ENCODE data around the gene SLC39A3.

SLC39A3 gene

GRCh38 chr19:2756921-2757881 lies 17.4 kb upstream of the SLC39A3 start:
- H3K36me3 ChIP-seq (ENCODE audit: control insufficient read depth, insufficient read depth, low read length) = peaks cover 84% of the 10 kb centered on the region

GRCh38 chr19:2756477-2756876 lies 16.7 kb upstream of the SLC39A3 start:
- Histone ChIP-seq H3K36me3 (ENCODE audit: control insufficient read depth, insufficient read depth, low read length) (peaks cover 80% of the 10 kb centered on the region), H3K9me3 (ENCODE audit: control insufficient read depth, insufficient read depth, low read length) (no peaks in the 10 kb centered on the region), H3K27me3 (ENCODE audit: control insufficient read depth, insufficient read depth, low read length) (no peaks in the 10 kb centered on the region), H3K4me1 (ENCODE audit: control insufficient read depth, insufficient read depth, low read length) (no peaks in the 10 kb centered on the region), H3K9ac (ENCODE audit: low read depth, low read length) (no peak overlapping the region), H3K4me3 (ENCODE audit: low read depth, low read length) (no peak overlapping the region), H3K27ac (ENCODE audit: low read depth, low read length) (no peak overlapping the region)

More at GRCh38 chr19:2756921-2757881, 17.4 kb upstream of the SLC39A3 start:
- Histone ChIP-seq H3K27me3 (ENCODE audit: control insufficient read depth, insufficient read depth, low read length) (no peaks in the 10 kb centered on the region), H3K9me3 (ENCODE audit: control insufficient read depth, insufficient read depth, low read length) (no peaks in the 10 kb centered on the region), H3K9ac (ENCODE audit: low read depth, low read length) (no peak overlapping the region), H3K4me3 (ENCODE audit: low read depth, low read length) (no peak overlapping the region), H3K27ac (ENCODE audit: low read depth, low read length) (no peak overlapping the region), H3K4me1 (ENCODE audit: control insufficient read depth, insufficient read depth, low read length) (no peaks in the 10 kb centered on the region)

- peaks cover 73% of the 10 kb centered on the region for H3K36me3 ChIP-seq (ENCODE audit: control insufficient read depth, insufficient read depth, low read length)
- H3K9ac ChIP-seq (ENCODE audit: low read depth, low read length) = no peak overlapping the region
- H3K27ac ChIP-seq (ENCODE audit: low read depth, low read length) = no peak overlapping the region
- no peaks in the 10 kb centered on the region for H3K4me1 ChIP-seq (ENCODE audit: control insufficient read depth, insufficient read depth, low read length)
- no peak overlapping the region for H3K4me3 ChIP-seq (ENCODE audit: low read depth, low read length)
- no peaks in the 10 kb centered on the region for H3K27me3 ChIP-seq (ENCODE audit: control insufficient read depth, insufficient read depth, low read length)
- no peaks in the 10 kb centered on the region for H3K9me3 ChIP-seq (ENCODE audit: control insufficient read depth, insufficient read depth, low read length)
These were observed 16.0 kb upstream of the SLC39A3 start for GRCh38 chr19:2755811-2756210.

GRCh38 chr19:2755448-2755705 lies 15.6 kb upstream of the SLC39A3 start:
- Histone ChIP-seq H3K36me3 (ENCODE audit: control insufficient read depth, insufficient read depth, low read length) (peaks cover 69% of the 10 kb centered on the region), H3K4me3 (ENCODE audit: low read depth, low read length) (no peak overlapping the region), H3K4me1 (ENCODE audit: control insufficient read depth, insufficient read depth, low read length) (no peaks in the 10 kb centered on the region), H3K9me3 (ENCODE audit: control insufficient read depth, insufficient read depth, low read length) (no peaks in the 10 kb centered on the region), H3K9ac (ENCODE audit: low read depth, low read length) (no peak overlapping the region), H3K27ac (ENCODE audit: low read depth, low read length) (no peak overlapping the region), H3K27me3 (ENCODE audit: control insufficient read depth, insufficient read depth, low read length) (no peaks in the 10 kb centered on the region)

GRCh38 chr19:2754659-2755447 lies 15.0 kb upstream of the SLC39A3 start:
- Histone ChIP-seq H3K36me3 (ENCODE audit: control insufficient read depth, insufficient read depth, low read length) (peaks cover 67% of the 10 kb centered on the region), H3K9me3 (ENCODE audit: control insufficient read depth, insufficient read depth, low read length) (no peaks in the 10 kb centered on the region), H3K4me1 (ENCODE audit: control insufficient read depth, insufficient read depth, low read length) (no peaks in the 10 kb centered on the region), H3K27ac (ENCODE audit: low read depth, low read length) (no peak overlapping the region), H3K4me3 (ENCODE audit: low read depth, low read length) (no peak overlapping the region), H3K9ac (ENCODE audit: low read depth, low read length) (no peak overlapping the region), H3K27me3 (ENCODE audit: control insufficient read depth, insufficient read depth, low read length) (no peaks in the 10 kb centered on the region)

- peaks cover 36% of the 10 kb centered on the region for H3K36me3 ChIP-seq (ENCODE audit: control insufficient read depth, insufficient read depth, low read length)
- H3K27ac ChIP-seq (ENCODE audit: low read depth, low read length) = no peak overlapping the region
- H3K4me1 ChIP-seq (ENCODE audit: control insufficient read depth, insufficient read depth, low read length) = no peaks in the 10 kb centered on the region
- no peaks in the 10 kb centered on the region for H3K9me3 ChIP-seq (ENCODE audit: control insufficient read depth, insufficient read depth, low read length)
- H3K4me3 ChIP-seq (ENCODE audit: low read depth, low read length) = no peak overlapping the region
- no peak overlapping the region for H3K9ac ChIP-seq (ENCODE audit: low read depth, low read length)
- H3K27me3 ChIP-seq (ENCODE audit: control insufficient read depth, insufficient read depth, low read length) = no peaks in the 10 kb centered on the region
These were observed 11.6 kb upstream of the SLC39A3 start for GRCh38 chr19:2751438-2751830.

- Histone ChIP-seq H3K36me3 (ENCODE audit: control insufficient read depth, insufficient read depth, low read length) (peaks cover 31% of the 10 kb centered on the region), H3K4me3 (ENCODE audit: low read depth, low read length) (no peak overlapping the region), H3K4me1 (ENCODE audit: control insufficient read depth, insufficient read depth, low read length) (no peaks in the 10 kb centered on the region), H3K9me3 (ENCODE audit: control insufficient read depth, insufficient read depth, low read length) (no peaks in the 10 kb centered on the region), H3K27ac (ENCODE audit: low read depth, low read length) (no peak overlapping the region), H3K9ac (ENCODE audit: low read depth, low read length) (no peak overlapping the region), H3K27me3 (ENCODE audit: control insufficient read depth, insufficient read depth, low read length) (no peaks in the 10 kb centered on the region)
These were observed 11.1 kb upstream of the SLC39A3 start for GRCh38 chr19:2750808-2751437.

- Histone ChIP-seq H3K9ac (ENCODE audit: low read depth, low read length) (no peak overlapping the region), H3K27me3 (ENCODE audit: control insufficient read depth, insufficient read depth, low read length) (no peaks in the 10 kb centered on the region), H3K4me3 (ENCODE audit: low read depth, low read length) (no peak overlapping the region), H3K9me3 (ENCODE audit: control insufficient read depth, insufficient read depth, low read length) (no peaks in the 10 kb centered on the region), H3K4me1 (ENCODE audit: control insufficient read depth, insufficient read depth, low read length) (no peaks in the 10 kb centered on the region), H3K36me3 (ENCODE audit: control insufficient read depth, insufficient read depth, low read length) (no peaks in the 10 kb centered on the region), H3K27ac (ENCODE audit: low read depth, low read length) (no peak overlapping the region)
These were observed 7.5 kb upstream of the SLC39A3 start for GRCh38 chr19:2747349-2747748.

- Histone ChIP-seq H3K9me3 (ENCODE audit: control insufficient read depth, insufficient read depth, low read length) (no peaks in the 10 kb centered on the region), H3K27me3 (ENCODE audit: control insufficient read depth, insufficient read depth, low read length) (no peaks in the 10 kb centered on the region), H3K36me3 (ENCODE audit: control insufficient read depth, insufficient read depth, low read length) (no peaks in the 10 kb centered on the region), H3K9ac (ENCODE audit: low read depth, low read length) (no peak overlapping the region), H3K4me3 (ENCODE audit: low read depth, low read length) (no peak overlapping the region), H3K4me1 (ENCODE audit: control insufficient read depth, insufficient read depth, low read length) (no peaks in the 10 kb centered on the region), H3K27ac (ENCODE audit: low read depth, low read length) (no peak overlapping the region)
These were observed 4.3 kb upstream of the SLC39A3 start for GRCh38 chr19:2744113-2744512.

- no peaks in the 10 kb centered on the region for H3K9me3 ChIP-seq (ENCODE audit: control insufficient read depth, insufficient read depth, low read length)
- no peak overlapping the region for H3K4me3 ChIP-seq (ENCODE audit: low read depth, low read length)
- H3K27me3 ChIP-seq (ENCODE audit: control insufficient read depth, insufficient read depth, low read length) = no peaks in the 10 kb centered on the region
- H3K36me3 ChIP-seq (ENCODE audit: control insufficient read depth, insufficient read depth, low read length) = no peaks in the 10 kb centered on the region
- H3K4me1 ChIP-seq (ENCODE audit: control insufficient read depth, insufficient read depth, low read length) = no peaks in the 10 kb centered on the region
- H3K27ac ChIP-seq (ENCODE audit: low read depth, low read length) = no peak overlapping the region
- H3K9ac ChIP-seq (ENCODE audit: low read depth, low read length) = no peak overlapping the region
These were observed 3.3 kb upstream of the SLC39A3 start for GRCh38 chr19:2743099-2743498.

GRCh38 chr19:2740314-2740656 lies 468 bp upstream of the SLC39A3 start:
- Histone ChIP-seq H3K4me3 (ENCODE audit: low read depth, low read length) (no peak overlapping the region), H3K36me3 (ENCODE audit: control insufficient read depth, insufficient read depth, low read length) (peaks cover 17% of the 10 kb centered on the region), H3K9ac (ENCODE audit: low read depth, low read length) (no peak overlapping the region), H3K27ac (ENCODE audit: low read depth, low read length) (no peak overlapping the region), H3K4me1 (ENCODE audit: control insufficient read depth, insufficient read depth, low read length) (no peaks in the 10 kb centered on the region), H3K27me3 (ENCODE audit: control insufficient read depth, insufficient read depth, low read length) (no peaks in the 10 kb centered on the region), H3K9me3 (ENCODE audit: control insufficient read depth, insufficient read depth, low read length) (no peaks in the 10 kb centered on the region)
